Tibial artery (tissue), 4 donors: Measurements from ENCODE around the gene EFCAB12.
"Not testable (repeated sequence)": the region's sequence is repeated elsewhere in the genome, so short reads cannot be mapped to it uniquely, and the experiment has no call there.

ENCODE experiments used
- DNase-seq, 2 donors: peaks; one replicate each; pipeline ENCODE4 v3.0.0-alpha.2; 2019
- H3K27ac ChIP-seq, 2 donors: fragments of 200-600 bp; sonication (generic) in 1 of 2; 1 replicate in 1 of 2; 2 replicates in 1 of 2; pipeline ENCODE4 v1.5.1; 2018 to 2019; ENCODE audit warnings: mild to moderate bottlenecking in 1 of 2
- H3K27me3 ChIP-seq, 2 donors: fragments of 200-600 bp; sonication (generic) in 1 of 2; one replicate each; pipeline versions ENCODE4 v1.5.1 to v1.6.0; 2016 to 2019
- H3K36me3 ChIP-seq, 3 donors: fragments of 200-600 bp; sonication (generic) in 2 of 3; one replicate each; pipeline ENCODE4 v1.5.1; 2016 to 2019; ENCODE audit warnings: mild to moderate bottlenecking in 2 of 3
- H3K4me1 ChIP-seq, 4 donors: fragments of 200-600 bp; sonication (generic) in 2 of 4; 1 replicate in 3 of 4; 2 replicates in 1 of 4; pipeline ENCODE4 v1.5.1; 2016 to 2019
- H3K4me3 ChIP-seq, 2 donors: fragments of 200-600 bp; sonication (generic) in 1 of 2; 1 replicate in 1 of 2; 2 replicates in 1 of 2; pipeline ENCODE4 v1.5.1; 2018 to 2019; ENCODE audit warnings: mild to moderate bottlenecking in 2 of 2
- H3K9me3 ChIP-seq, 3 donors: fragments of 200-600 bp; sonication (generic) in 1 of 3; one replicate each; pipeline ENCODE4 v1.5.1; 2016 to 2019
- CTCF ChIP-seq, 2 experiments: fragments of 200-600 bp in 1 of 2; fragments of 450-650 bp in 1 of 2; IDR thresholded peaks; one replicate each; pipeline ENCODE4 v1.5.1; 2017 to 2019; ENCODE audit warnings: antibody characterized with exemption in 2 of 2, mild to moderate bottlenecking in 1 of 2, moderate library complexity in 1 of 2
- intact Hi-C: fragments of 100-400 bp; cut with DNase I; formaldehyde crosslinking; loops from one replicate; pipeline ENCODE4 v1.15.0; 2023; ENCODE audit warnings: low total_unique reads

EFCAB12 gene

GRCh38 chr3:129416415-129416814 lies 12.0 kb downstream of the EFCAB12 start:
- Histone ChIP-seq H3K36me3 (no peaks in the 10 kb centered on the region), H3K4me1 (no peaks in the 10 kb centered on the region), H3K9me3 (no peaks in the 10 kb centered on the region), H3K27ac (no peak overlapping the region), H3K27me3 (peaks cover 0 to 4% of the 10 kb centered on the region in 2 donors), H3K4me3 (no peak overlapping the region)
- DNase-seq, result no peak
- intact Hi-C loops, result no loop called here
- TF ChIP-seq CTCF (IDR thresholded peaks at IDR 0.05), result no peak

GRCh38 chr3:129415830-129416229 lies 12.6 kb downstream of the EFCAB12 start:
- Histone ChIP-seq H3K27me3 (peaks cover 0 to 4% of the 10 kb centered on the region in 2 donors), H3K27ac (no peak overlapping the region), H3K4me1 (no peaks in the 10 kb centered on the region), H3K9me3 (no peaks in the 10 kb centered on the region), H3K4me3 (no peak overlapping the region), H3K36me3 (no peaks in the 10 kb centered on the region)
- peak in 1 of 2 donors; percentile 11 for DNase-seq
- no peak for TF ChIP-seq CTCF (IDR thresholded peaks at IDR 0.05)
- intact Hi-C loops, result no loop called here

- no peak overlapping the region for H3K27ac ChIP-seq
- no peaks in the 10 kb centered on the region for H3K4me1 ChIP-seq
- no peak overlapping the region for H3K4me3 ChIP-seq
- H3K27me3 ChIP-seq, result peaks cover 0 to 4% of the 10 kb centered on the region in 2 donors
- H3K36me3 ChIP-seq, result no peaks in the 10 kb centered on the region
- DNase-seq, result peak in 1 of 2 donors; percentile 38
- no peak for TF ChIP-seq CTCF (IDR thresholded peaks at IDR 0.05)
- intact Hi-C loops, result no loop called here
- no peaks in the 10 kb centered on the region for H3K9me3 ChIP-seq
Measured at GRCh38 chr3:129415378-129415777, 13.1 kb downstream of the EFCAB12 start.

GRCh38 chr3:129413687-129414506 lies 14.5 kb downstream of the EFCAB12 start:
- Histone ChIP-seq H3K4me3 (no peak overlapping the region), H3K4me1 (no peaks in the 10 kb centered on the region), H3K9me3 (no peaks in the 10 kb centered on the region), H3K27me3 (peaks cover 0 to 4% of the 10 kb centered on the region in 2 donors), H3K27ac (no peak overlapping the region), H3K36me3 (no peaks in the 10 kb centered on the region)
- peak in 1 of 2 donors; percentile 29 for DNase-seq
- intact Hi-C loops, result no loop called here
- TF ChIP-seq CTCF (IDR thresholded peaks at IDR 0.05), result no peak

- H3K4me1 ChIP-seq, H3K9me3 ChIP-seq, H3K27ac ChIP-seq, intact Hi-C loops, DNase-seq, H3K36me3 ChIP-seq, H3K4me3 ChIP-seq, H3K27me3 ChIP-seq: not testable (repeated sequence)
Measured at GRCh38 chr3:129413238-129413637, 15.2 kb downstream of the EFCAB12 start.

GRCh38 chr3:129412542-129413198 lies 15.8 kb downstream of the EFCAB12 start:
- TF ChIP-seq CTCF (IDR thresholded peaks at IDR 0.05), result no peak
- peak in 1 of 2 donors; percentile 17 for DNase-seq
- no peaks in the 10 kb centered on the region for H3K4me1 ChIP-seq
- no peaks in the 10 kb centered on the region for H3K9me3 ChIP-seq
- intact Hi-C loops, result no loop called here
- no peaks in the 10 kb centered on the region for H3K36me3 ChIP-seq
- H3K27ac ChIP-seq, result no peak overlapping the region
- H3K27me3 ChIP-seq, result peaks cover 0 to 4% of the 10 kb centered on the region in 2 donors
- no peak overlapping the region for H3K4me3 ChIP-seq
